Spinal cord (tissue), 10 donors: ENCODE data around the gene EML1. TPM values are rescaled to one million over a fixed set of nuclear protein-coding genes. Genes with fewer than 3 reads are reported as not detected.

ENCODE experiments used
- DNase-seq, 6 donors: peaks; one replicate each; pipeline versions ENCODE4 v3.0.0 to v3.0.0-alpha.2; 2013 to 2015; ENCODE audit warnings: low spot score in 6 of 6, low read depth in 4 of 6
- H3K27ac ChIP-seq: one replicate; pipeline ENCODE4 v1.5.1; 2013; ENCODE audit warnings: low read depth, low read length, control low read depth
- H3K27me3 ChIP-seq: one replicate; pipeline ENCODE4 v1.6.1; 2013; ENCODE audit warnings: low read length; ENCODE audit not compliant: control insufficient read depth, insufficient read depth
- H3K36me3 ChIP-seq: one replicate; pipeline ENCODE4 v1.6.1; 2013; ENCODE audit warnings: low read length; ENCODE audit not compliant: control insufficient read depth, insufficient read depth
- H3K4me1 ChIP-seq: one replicate; pipeline ENCODE4 v1.6.1; 2013; ENCODE audit warnings: low read length; ENCODE audit not compliant: control insufficient read depth, insufficient read depth
- H3K4me3 ChIP-seq: one replicate; pipeline ENCODE4 v1.5.1; 2013; ENCODE audit warnings: low read depth, low read length, control low read depth
- H3K9me3 ChIP-seq: one replicate; pipeline ENCODE4 v1.6.1; 2013; ENCODE audit warnings: low read length; ENCODE audit not compliant: control insufficient read depth, insufficient read depth
- WGBS: methylation state at CpG from one replicate; pipeline ENCODE4 v1.1.5; 2013; ENCODE audit warnings: missing lambda C conversion rate; ENCODE audit not compliant: insufficient coverage; 5-methylcytosine and 5-hydroxymethylcytosine counted together
- polyA plus RNA-seq, 2 donors: library from polyadenylated mRNA; unstranded; fragments of 120-200 nt; gene quantifications; one replicate each; pipeline ENCODE4 v1.2.1, GENCODE V29; 2013; ENCODE audit not compliant: insufficient read length in 2 of 2
- total RNA-seq, 2 donors: library from RNA; depleted of rRNA in 1 of 2; stranded (reverse); fragments of 120-200 nt in 1 of 2; fragments of >200 nt in 1 of 2; gene quantifications; one replicate each; pipeline versions ENCODE4 v1.2.3 to v1.2.4, GENCODE V29; 2013 to 2014
- donor health status: healthy.

Gene EML1
- total and polyA plus RNA-seq, 4 donors: 23.1 to 40.4 (median 34.9) TPM

GRCh38 chr14:99971087-99971940, 178.1 kb downstream of the EML1 start:
- DNase-seq: peak; percentile 68 to 97 (median 78)
- 1% methylated on average over 100 of the region's 117 CpGs for WGBS

GRCh38 chr14:99971941-99972747, 178.9 kb downstream of the EML1 start:
- H3K27ac ChIP-seq: peak overlapping the region; percentile 33
- WGBS: under 1% methylated on average over 70 of the region's 79 CpGs
- H3K27me3 ChIP-seq: no peaks in the 10 kb centered on the region
- no peaks in the 10 kb centered on the region for H3K36me3 ChIP-seq
- H3K9me3 ChIP-seq: peaks cover 3% of the 10 kb centered on the region
- DNase-seq: peak in 5 of 6 donors; percentile 9 to 67 (median 17)
- H3K4me3 ChIP-seq: peak overlapping the region; percentile 68
- peaks cover 7% of the 10 kb centered on the region for H3K4me1 ChIP-seq

More at GRCh38 chr14:99971087-99971940, 178.1 kb downstream of the EML1 start:
- Histone ChIP-seq H3K4me3 (peak overlapping the region; percentile 68), H3K9me3 (peaks cover 3% of the 10 kb centered on the region), H3K4me1 (peaks cover 7% of the 10 kb centered on the region), H3K27me3 (no peaks in the 10 kb centered on the region), H3K36me3 (no peaks in the 10 kb centered on the region), H3K27ac (peak overlapping the region; percentile 61)

GRCh38 chr14:99972748-99973466, 179.7 kb downstream of the EML1 start:
- Histone ChIP-seq H3K27me3 (no peaks in the 10 kb centered on the region), H3K4me1 (peaks cover 7% of the 10 kb centered on the region), H3K36me3 (no peaks in the 10 kb centered on the region), H3K4me3 (peak overlapping the region; percentile 68), H3K27ac (peak overlapping the region; percentile 33), H3K9me3 (peaks cover 3% of the 10 kb centered on the region)
- WGBS: no CpG with 5 or more reads among the region's 11 CpGs
- no peak for DNase-seq

- H3K9me3 ChIP-seq: peaks cover 3% of the 10 kb centered on the region
- no peaks in the 10 kb centered on the region for H3K36me3 ChIP-seq
- peaks cover 7% of the 10 kb centered on the region for H3K4me1 ChIP-seq
- H3K27me3 ChIP-seq: no peaks in the 10 kb centered on the region
- no peak for DNase-seq
- no peak overlapping the region for H3K4me3 ChIP-seq
- H3K27ac ChIP-seq: no peak overlapping the region
Observed at GRCh38 chr14:99975190-99975589, 182.0 kb downstream of the EML1 start.

GRCh38 chr14:99976021-99976420, 182.8 kb downstream of the EML1 start:
- H3K4me1 ChIP-seq: peaks cover 4% of the 10 kb centered on the region
- WGBS: no CpG with 5 or more reads among the region's 1 CpG
- no peaks in the 10 kb centered on the region for H3K36me3 ChIP-seq
- DNase-seq: no peak
- peaks cover 3% of the 10 kb centered on the region for H3K9me3 ChIP-seq
- no peak overlapping the region for H3K4me3 ChIP-seq
- H3K27me3 ChIP-seq: no peaks in the 10 kb centered on the region
- no peak overlapping the region for H3K27ac ChIP-seq

- DNase-seq: no peak
- no peak overlapping the region for H3K27ac ChIP-seq
- peaks cover 3% of the 10 kb centered on the region for H3K4me1 ChIP-seq
- no peak overlapping the region for H3K4me3 ChIP-seq
- H3K36me3 ChIP-seq: no peaks in the 10 kb centered on the region
- H3K9me3 ChIP-seq: peaks cover 3% of the 10 kb centered on the region
- no peaks in the 10 kb centered on the region for H3K27me3 ChIP-seq
- 100% methylated on average over 1 of the region's 3 CpGs for WGBS
Observed at GRCh38 chr14:99976681-99977080, 183.5 kb downstream of the EML1 start.

GRCh38 chr14:99980299-99980698, 187.1 kb downstream of the EML1 start:
- WGBS: 100% methylated on average over 2 of the region's 7 CpGs
- H3K27ac ChIP-seq: no peak overlapping the region
- no peak for DNase-seq
- no peaks in the 10 kb centered on the region for H3K27me3 ChIP-seq
- H3K4me1 ChIP-seq: no peaks in the 10 kb centered on the region
- no peaks in the 10 kb centered on the region for H3K36me3 ChIP-seq
- peaks cover 3% of the 10 kb centered on the region for H3K9me3 ChIP-seq
- H3K4me3 ChIP-seq: no peak overlapping the region

GRCh38 chr14:99981806-99982205, 188.6 kb downstream of the EML1 start:
- WGBS: 76% methylated on average over 3 of the region's 5 CpGs
- no peak for DNase-seq
- H3K27ac ChIP-seq: no peak overlapping the region
- no peaks in the 10 kb centered on the region for H3K27me3 ChIP-seq
- no peaks in the 10 kb centered on the region for H3K4me1 ChIP-seq
- H3K36me3 ChIP-seq: no peaks in the 10 kb centered on the region
- H3K4me3 ChIP-seq: no peak overlapping the region
- H3K9me3 ChIP-seq: no peaks in the 10 kb centered on the region

- H3K4me3 ChIP-seq: no peak overlapping the region
- DNase-seq: peak; percentile 40 to 93 (median 61)
- WGBS: 0% methylated on average over 3 of the region's 5 CpGs
Observed at GRCh38 chr14:99982537-99983250, 189.5 kb downstream of the EML1 start.

More at GRCh38 chr14:99982537-99983250, 189.5 kb downstream of the EML1 start:
- H3K36me3 ChIP-seq: no peaks in the 10 kb centered on the region
- H3K4me1 ChIP-seq: no peaks in the 10 kb centered on the region
- H3K27ac ChIP-seq: no peak overlapping the region
- no peaks in the 10 kb centered on the region for H3K9me3 ChIP-seq
- H3K27me3 ChIP-seq: no peaks in the 10 kb centered on the region
